HG02571 (cell line): ENCODE results near the gene DNAJC4.

Source experiments
- ATAC-seq: cut with Tn5 transposase; IDR thresholded peaks from one replicate; pipeline ENCODE4 v1.9.1; 2021; ENCODE audit warnings: mild to moderate bottlenecking, moderate library complexity; ENCODE audit not compliant: unreplicated experiment

The DNAJC4 gene

DNA sequence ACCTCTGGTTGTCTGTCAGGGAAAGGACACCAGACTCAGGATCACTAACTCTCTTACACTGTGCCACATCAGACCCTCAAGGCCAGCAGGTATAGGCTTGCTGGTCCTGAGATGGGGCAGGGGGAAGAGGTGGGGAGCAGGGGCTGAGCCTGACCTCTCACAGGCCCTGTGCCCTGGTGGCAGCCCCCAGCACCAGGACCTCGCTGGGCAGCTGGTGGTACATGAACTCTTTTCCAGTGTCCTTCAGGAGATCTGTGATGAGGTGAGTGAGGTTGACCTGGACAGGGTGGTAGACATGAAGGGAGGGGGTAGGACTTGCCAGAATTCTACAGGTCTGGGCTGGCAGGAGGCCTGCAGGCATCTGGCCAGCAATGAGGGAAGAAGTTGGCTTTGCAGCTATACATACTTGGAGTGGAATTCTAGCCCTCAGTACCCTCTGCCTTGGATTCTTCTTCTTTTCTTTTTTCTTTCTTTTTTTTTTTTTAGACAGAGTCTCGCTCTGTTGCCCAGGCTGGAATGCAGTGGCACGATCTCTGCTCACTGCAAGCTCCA, 2.9 kb upstream of the DNAJC4 start:
- no peak for ATAC-seq

DNA sequence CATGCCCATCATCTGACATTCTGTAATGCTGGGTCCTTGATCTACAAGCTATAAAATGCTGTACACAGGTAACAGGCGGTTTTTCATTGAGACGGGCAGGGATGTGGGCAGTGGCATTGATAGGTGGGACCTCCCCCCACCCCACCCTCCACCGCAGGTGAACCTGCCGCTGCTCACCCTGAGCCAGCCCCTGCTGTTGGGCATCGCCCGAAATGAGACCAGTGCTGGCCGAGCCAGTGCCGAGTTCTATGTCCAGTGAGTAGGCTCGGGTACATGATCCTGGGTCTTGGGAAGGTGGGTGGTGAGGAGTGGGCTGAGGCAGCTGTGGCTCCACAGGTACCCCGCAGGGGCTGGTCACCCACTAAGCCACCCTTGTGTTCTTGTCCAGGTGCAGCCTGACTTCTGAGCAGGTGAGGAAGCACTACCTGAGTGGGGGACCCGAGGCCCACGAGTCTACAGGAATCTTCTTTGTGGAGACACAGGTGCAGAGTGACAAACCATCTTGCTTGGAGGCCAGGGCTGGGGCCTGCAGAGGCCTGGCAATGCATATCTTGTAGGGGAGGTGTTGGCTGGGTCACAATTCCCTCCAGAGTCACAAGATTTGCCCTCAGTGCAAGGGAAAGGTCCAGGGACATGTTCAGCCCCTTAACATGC, 1.1 kb upstream of the DNAJC4 start:
- ATAC-seq: no peak

DNA sequence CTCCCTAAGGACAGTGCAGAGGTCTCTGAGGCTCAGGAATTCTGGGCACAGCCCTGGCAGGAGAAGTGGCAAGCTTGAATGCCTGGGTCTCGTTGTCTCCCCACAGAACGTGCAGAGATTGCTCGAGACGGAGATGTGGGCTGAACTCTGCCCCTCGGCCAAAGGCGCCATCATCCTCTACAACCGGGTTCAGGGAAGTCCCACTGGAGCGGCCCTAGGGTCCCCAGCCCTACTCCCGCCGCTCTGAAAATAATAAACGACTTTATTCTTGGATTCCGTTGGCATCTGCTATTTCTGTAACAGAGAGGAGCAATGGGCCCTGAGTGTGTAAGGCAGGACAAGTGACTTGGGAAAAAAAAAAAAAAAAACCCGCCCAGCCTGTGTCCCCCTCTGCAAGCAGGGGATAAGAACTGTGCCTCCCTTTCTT, 591 bp upstream of the DNAJC4 start:
- ATAC-seq: no peak

DNA sequence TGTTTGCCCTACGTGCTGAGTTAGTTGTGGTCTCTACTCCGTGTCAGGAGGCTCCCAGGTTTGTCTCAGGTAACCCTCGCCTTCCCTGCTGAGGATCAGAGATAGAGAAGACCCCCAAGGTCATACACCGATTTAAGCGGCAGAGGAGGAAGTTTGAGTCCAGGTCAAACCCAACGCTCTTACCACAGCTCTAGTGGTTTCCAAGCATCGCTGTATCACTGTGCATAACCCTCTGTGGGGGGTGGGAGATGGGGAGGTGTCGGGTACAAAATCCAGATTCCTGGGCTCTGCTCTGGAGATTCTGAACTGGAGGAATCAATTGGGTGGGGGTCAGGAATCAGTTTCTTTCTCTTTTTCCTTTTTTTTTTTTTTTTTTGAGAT, 627 bp downstream of the DNAJC4 start:
- no peak for ATAC-seq

DNA sequence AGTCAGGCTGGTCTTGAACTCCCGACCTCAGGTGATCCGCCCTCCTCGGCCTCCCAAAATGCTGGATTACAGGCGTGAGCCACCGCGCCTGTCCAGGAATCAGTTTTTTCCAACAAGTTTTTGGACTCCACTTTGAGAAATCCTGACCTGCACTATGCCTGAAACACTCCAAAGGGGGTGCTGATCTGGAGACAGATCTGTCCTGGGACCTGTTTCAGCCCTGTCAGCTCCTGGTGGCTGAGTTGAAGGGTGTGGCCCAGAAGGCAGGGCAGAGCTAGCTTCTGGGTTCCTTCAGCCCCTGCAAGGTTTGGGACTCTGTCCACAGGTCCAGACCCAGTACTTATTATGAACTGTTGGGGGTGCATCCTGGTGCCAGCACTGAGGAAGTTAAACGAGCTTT, 1.2 kb downstream of the DNAJC4 start:
- no peak for ATAC-seq

DNA sequence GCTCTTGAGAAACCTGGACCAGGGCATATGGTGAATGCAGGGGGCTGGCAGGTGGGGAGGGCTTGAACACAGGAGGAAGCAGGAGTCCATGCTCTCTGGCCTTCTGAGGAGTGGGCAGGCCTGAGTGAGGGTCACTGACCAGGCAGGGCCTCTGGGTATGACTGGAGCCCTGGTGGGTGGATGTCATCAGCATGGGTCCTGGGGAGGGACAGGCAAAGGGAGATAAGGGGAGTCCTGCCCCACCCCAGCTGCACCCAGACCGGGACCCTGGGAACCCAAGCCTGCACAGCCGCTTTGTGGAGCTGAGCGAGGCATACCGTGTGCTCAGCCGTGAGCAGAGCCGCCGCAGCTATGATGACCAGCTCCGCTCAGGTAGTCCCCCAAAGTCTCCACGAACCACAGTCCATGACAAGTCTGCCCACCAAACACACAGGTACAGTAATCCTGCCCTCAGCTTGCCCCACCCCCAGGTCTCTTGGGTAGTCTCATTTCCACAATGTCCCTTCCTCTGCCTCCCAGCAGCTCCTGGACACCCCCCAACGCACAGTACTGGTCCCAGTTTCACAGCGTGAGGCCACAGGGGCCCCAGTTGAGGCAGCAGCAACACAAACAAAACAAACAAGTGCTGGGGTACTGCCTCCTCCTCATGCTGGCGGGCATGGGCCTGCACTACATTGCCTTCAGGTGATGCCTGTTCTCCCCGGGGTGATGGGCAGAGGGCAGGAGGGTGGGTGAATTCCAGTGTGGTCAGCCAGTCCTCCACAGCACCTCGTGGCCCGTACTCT, 2.0 kb downstream of the DNAJC4 start:
- ATAC-seq: no peak

DNA sequence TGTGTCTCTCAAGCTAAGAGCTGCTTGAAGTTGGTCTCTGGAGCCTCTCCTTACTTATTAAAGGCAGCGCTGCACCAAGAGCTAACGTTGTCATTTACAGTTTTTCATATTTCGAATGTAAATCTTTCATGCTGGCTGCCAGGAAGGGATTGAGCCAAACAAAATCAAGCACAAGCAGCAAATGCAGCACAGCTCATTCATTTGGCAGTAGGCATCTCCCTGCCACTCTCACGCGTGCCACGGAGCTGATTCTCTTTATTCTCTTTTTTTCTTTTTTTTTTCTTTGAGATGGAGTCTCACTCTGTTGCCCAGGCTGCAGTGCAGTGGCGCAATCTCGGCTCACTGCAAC, 2.6 kb downstream of the DNAJC4 start:
- no peak for ATAC-seq

DNA sequence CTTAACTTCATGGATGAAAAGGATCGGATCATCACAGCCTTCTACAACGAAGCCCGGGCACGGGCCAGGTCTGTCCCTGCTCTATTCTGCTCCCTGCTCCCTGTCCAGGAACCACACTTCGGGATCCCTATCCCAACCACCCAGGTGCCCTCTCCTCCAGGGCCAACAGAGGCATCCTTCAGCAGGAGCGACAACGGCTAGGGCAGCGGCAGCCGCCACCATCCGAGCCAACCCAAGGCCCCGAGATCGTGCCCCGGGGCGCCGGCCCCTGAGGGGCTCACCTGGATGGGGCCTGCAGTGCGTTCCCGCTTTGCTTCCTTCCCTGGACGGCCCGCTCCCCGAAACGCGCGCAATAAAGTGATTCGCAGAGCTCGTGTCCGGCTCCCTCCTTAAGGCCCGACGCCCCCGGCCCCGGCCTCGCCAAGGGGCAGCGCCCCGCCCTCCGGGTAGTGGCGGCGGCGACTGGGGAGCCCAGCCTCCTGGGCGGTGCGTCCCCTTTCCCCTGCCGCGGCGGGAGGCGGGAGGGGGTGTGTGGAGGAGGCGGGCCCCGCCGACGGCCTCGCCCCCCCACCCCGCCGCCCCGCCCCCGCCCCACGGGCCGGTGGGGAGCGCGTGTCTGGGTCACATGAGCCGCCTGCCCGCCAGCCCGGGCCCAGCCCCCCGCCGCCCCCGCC, 3.7 kb downstream of the DNAJC4 start, which contains the start of gene VEGFB:
Gene VEGFB (plus strand): TSS at position 672 of the 674 bp plus-strand sequence. CDS start 250 bp downstream, outside the sequence.
- peak; percentile 40 for ATAC-seq

DNA sequence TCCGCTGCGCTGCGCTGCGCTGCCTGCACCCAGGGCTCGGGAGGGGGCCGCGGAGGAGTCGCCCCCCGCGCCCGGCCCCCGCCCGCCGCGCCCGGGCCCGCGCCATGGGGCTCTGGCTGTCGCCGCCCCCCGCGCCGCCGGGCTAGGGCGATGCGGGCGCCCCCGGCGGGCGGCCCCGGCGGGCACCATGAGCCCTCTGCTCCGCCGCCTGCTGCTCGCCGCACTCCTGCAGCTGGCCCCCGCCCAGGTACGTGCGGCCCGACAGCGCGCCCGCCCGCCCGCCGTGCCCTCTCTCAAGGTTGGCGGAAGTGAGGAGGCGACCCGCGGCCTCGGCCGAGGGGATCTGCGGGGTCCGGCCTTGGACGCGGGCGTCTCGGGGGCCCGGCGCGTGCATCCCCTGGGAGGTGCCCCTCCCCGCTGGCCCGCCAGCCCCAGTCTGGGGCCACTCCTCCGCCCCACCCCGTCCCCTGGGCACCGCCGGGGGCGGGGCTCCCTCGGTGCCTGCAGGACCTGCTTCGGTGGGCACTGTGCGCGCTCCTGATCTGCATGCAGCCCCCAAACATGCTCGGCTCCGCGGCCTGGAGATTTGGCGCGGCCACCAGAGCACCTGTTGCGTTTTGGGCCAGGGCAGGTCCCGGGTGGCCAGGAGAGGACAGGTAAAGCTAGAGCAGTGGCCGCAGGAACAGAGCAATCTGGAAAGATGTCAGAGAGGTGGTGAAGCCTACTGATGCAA, 4.5 kb downstream of the DNAJC4 start:
- ATAC-seq: no peak

DNA sequence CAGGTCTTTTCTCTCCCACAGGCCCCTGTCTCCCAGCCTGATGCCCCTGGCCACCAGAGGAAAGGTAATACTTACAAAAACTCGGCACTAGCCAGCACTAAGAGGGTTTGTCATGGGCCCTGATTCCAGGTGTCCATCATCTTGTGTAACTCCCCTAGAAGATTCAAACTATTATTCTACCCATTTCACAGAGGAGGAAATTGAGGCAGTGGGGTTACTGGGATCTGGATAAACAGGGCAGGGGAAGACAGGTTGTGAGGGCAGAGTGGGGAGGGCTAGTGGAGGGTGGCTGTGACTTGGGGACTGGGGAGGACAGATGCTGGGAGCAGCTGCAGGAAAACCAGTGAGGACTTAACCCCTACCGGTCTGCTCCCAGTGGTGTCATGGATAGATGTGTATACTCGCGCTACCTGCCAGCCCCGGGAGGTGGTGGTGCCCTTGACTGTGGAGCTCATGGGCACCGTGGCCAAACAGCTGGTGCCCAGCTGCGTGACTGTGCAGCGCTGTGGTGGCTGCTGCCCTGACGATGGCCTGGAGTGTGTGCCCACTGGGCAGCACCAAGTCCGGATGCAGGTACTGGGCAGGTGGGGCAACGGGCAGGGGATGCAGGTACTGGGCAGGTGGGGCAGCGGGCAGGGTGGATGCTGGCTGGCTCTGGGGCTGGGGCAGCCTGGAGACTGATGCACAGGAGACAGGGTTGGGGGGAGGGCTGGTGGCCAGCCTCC, 5.3 kb downstream of the DNAJC4 start:
- no peak for ATAC-seq

DNA sequence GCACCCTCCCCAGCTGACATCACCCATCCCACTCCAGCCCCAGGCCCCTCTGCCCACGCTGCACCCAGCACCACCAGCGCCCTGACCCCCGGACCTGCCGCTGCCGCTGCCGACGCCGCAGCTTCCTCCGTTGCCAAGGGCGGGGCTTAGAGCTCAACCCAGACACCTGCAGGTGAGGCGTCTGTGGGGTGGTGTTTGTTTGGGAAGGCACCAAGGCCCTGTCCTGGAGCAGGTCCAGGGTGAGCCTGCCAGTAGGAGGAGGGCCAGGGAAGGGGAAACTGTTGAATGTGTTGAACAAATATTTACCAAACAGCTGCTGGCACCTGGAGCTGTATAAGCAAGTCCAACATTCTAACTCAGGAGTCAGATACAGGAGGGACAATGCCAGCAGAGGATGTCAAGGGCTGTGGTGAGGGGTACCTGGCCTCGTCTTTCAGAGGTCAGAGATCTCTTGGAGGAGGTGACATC, 7.2 kb downstream of the DNAJC4 start:
- ATAC-seq: no peak

DNA sequence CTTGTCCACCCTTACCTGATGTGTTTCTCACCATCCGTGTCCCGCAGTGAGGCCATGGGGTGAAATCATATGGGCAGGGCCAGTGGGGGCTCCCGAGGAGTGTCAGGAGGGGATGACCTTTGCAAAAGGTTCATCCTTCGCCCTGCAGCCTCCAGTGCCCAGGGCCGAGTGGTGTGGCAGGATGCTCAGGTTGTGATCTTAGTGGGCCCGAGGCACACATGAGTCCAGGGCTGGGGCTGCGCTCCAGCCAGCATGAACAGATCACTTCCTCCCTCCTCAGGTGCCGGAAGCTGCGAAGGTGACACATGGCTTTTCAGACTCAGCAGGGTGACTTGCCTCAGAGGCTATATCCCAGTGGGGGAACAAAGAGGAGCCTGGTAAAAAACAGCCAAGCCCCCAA, 7.7 kb downstream of the DNAJC4 start:
- no peak for ATAC-seq

DNA sequence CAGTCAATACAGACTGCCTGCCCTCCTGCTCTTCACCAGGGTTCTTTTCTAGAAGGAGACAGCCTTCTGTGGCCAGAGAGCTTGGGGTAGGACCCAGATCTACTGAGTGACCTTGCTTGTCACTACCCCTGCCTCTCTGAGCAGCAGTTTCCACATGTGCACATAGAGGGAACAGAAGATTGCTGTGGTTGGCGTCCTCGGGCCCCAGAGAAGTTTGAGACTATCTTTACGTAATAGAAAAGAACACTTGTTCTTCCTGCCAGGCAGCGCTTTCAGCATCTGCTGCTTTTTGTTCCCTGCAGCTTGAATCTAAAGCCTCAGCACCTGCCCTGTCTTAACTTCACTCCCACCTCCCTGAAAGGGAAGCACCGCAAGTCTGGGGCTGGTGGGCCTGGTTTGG, 8.7 kb downstream of the DNAJC4 start:
- no peak for ATAC-seq

DNA sequence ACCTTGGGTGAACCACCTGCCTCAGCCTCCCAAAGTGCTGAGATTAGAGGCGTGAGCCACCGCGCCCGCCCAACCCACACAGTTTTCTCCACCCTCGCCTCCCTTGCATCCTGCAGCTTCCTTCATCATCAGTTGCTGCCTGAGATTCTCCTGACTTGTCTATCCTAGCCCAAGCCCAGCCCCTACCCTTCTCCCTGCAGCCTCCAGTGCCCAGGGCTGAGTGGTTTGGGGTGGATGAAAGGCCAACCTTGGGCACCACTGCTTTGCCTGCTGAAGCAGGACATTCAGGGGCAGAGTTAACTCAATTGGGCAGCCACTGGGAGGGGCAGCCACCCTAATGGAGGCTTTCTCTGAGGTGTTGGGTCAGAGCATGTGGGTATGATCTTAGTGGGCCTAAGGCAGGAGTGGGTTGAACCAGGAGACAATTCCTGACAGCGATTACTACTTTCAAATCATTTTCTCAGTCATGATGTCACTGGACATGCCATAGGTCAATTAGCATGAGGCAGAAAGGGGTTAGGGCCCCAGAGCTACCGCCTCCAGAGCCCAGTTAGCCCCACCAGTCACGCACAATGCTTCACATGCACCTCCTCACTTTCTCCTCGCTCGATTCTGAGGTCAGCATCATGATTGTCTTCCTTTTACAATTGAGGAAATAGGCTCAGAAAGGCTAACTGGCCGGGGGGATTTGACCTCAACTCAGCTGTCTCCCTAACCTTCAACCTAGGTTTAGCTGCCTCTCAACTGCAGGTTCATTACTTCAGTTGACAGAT, 9.5 kb downstream of the DNAJC4 start:
- no peak for ATAC-seq

DNA sequence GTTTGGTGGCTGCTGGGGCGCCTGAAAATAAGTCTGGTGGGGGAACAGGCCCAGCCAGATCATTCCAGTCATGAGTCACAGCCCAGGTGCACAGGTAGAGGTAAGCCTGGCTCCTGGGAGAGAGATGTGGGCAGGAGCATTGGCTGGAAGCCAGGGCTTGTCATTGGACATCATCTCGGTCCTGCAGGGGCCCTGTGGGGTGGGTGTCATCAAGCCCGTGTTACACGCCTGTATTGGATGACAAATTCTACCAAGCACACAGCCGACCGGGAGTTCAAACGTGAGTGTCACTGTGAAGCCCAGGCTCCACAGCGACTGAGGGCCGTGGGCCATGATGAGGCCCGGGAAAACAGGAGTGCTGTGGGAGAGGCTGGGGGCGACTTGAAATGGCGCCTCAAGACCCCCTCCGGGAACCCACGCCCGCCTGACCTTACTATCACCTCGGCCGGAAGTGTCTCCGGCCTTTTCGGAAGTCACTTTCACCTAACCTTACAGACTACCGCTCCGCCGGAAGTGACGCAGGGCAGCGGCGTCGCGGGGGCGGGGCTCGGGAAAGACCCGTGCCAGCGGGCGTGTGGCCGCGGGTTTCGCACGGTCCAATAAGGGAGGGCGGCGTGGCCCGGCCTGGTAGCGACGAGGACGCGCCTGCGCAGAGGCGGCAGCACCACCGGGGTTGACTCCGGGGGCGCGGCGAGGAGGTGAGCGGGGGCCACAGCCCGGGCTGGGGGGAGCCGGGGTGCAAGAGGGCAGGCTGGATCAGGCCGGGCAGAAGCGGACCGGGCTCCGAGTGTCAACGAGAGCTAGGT, 10.3 kb downstream of the DNAJC4 start, which contains the start of gene FKBP2:
Gene FKBP2 (plus strand): TSS at position 661 of the 806 bp plus-strand sequence. CDS start 1,293 bp downstream, outside the sequence.
- peak; percentile 49 for ATAC-seq

DNA sequence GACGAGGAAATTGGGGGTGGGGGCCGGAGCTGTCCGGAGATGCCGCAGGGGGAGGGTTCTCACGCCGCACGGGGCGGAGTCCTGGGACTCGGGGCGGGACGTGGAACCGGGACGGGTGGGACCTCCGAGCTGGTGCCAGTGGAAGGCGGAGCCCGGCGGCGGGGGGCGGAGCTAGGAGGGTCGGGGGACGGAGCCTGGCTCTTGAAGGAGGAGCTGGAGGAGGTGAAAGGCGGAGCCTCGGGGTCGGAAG, 10.8 kb downstream of the DNAJC4 start:
- ATAC-seq: peak; percentile 67

DNA sequence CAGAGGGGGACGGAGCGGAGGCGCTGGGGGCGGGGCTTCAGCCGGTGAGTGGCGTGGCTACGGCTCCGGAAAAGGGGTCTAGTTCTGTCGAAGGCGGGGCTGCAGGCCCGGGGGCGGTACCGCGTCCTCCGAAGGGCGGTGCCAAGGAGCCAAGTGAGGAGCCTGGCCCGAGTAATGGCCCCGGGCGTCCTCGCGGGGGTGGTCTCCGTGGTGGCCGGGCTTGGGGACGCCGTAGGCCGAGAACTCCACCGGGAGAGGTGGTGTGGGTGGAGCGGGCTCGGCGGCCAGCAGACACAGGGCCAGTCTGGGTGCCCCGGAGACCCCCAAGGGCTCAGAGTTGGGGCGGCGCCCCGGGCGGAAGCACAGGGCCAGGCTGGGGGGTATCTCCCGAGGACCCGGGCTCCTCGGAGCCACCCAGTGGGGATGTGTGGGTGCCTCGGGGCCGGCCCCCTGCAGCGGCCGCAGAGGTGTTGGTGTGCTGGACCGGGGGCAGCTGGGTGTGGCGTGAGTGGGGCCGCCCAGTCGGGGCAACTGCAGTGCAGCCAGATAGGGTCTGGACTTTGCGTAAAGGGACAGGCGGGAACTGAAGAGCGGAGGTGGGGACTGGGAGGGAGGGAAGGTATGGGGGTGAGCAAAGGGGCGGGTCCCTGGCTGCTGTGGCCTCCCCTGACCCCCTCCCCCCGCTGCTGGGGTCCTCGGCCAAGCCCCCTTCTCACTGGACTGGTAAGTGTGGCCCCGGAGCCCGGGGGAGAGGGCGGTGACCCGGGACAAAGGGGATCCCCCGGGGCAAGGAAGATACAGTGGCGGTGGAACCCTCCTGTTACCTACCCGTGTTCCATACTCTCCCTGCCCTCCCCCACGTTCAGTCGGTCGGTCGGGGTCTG, 11.4 kb downstream of the DNAJC4 start:
- peak; percentile 47 for ATAC-seq
